Fibroblast of lung (primary cell): ENCODE measurements around the gene FHOD3.

ENCODE experiments used
- CTCF ChIP-seq, 2 donors: IDR thresholded peaks in 1 of 2; conservative IDR thresholded peaks in 1 of 2; 1 replicate in 1 of 2; 2 replicates in 1 of 2; pipeline ENCODE4 v1.5.1; 2011 to 2012; ENCODE audit warnings: low read length in 2 of 2, control low read depth in 1 of 2, inconsistent platforms in 1 of 2, low read depth in 1 of 2, mild to moderate bottlenecking in 1 of 2
- EZH2 ChIP-seq: IDR thresholded peaks from 2 replicates; pipeline ENCODE4 v1.5.1; 2012; ENCODE audit warnings: low read length, control low read depth, mild to moderate bottlenecking; ENCODE audit errors: missing control alignments

DNA sequence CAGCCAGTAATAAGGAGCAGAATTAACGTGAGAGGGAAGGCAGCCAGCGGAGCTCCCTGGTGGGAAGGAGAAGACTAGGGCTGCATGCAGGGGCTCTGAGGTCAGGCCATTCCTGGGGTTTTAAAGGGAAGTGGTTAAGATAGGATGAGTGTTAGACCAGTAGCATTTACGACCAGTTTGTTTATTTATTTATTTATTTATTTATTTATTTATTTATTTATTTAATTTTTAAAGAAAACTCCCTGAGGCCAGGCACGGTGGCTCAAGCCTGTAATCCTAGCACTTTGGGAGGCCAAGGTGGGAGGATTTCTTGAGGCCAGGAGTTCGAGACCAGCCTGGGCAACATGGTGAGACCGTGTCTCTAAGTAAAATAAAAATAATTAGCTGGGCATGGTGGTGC lies 152.8 kb downstream of the FHOD3 start:
- no peak for TF ChIP-seq CTCF (conservative IDR thresholded peaks at IDR 0.05 in 1 of 2, IDR thresholded peaks at IDR 0.05 in 1 of 2; ENCODE audit: low read depth in 1 of 2, low read length in 2 of 2)
- no peak for TF ChIP-seq EZH2
